Mucosa of rectum (tissue), 2 donors: ENCODE results near the gene LTO1.
A peak's percentile ranks its signal among the peaks of the same experiment; 100 is the strongest.

ENCODE experiments used
- H3K27ac ChIP-seq, 2 donors: one replicate each; pipeline ENCODE4 v1.7.0; 2013; ENCODE audit warnings: inconsistent platforms in 2 of 2, low read depth in 2 of 2, low read length in 2 of 2
- H3K27me3 ChIP-seq, 2 donors: one replicate each; pipeline ENCODE4 v1.7.0; 2013; ENCODE audit warnings: low read length in 2 of 2; ENCODE audit not compliant: control insufficient read depth in 2 of 2, insufficient read depth in 2 of 2
- H3K36me3 ChIP-seq, 2 donors: one replicate each; pipeline ENCODE4 v1.7.0; 2013; ENCODE audit warnings: low read length in 2 of 2; ENCODE audit not compliant: control insufficient read depth in 2 of 2, insufficient read depth in 2 of 2
- H3K4me1 ChIP-seq, 2 donors: one replicate each; pipeline ENCODE4 v1.7.0; 2013; ENCODE audit warnings: low read length in 2 of 2, mild to moderate bottlenecking in 1 of 2; ENCODE audit not compliant: control insufficient read depth in 2 of 2, insufficient read depth in 2 of 2
- H3K4me3 ChIP-seq, 2 donors: one replicate each; pipeline ENCODE4 v1.7.0; 2013; ENCODE audit warnings: low read length in 2 of 2
- H3K9ac ChIP-seq, 2 donors: one replicate each; pipeline ENCODE4 v1.7.0; 2013; ENCODE audit warnings: low read length in 2 of 2, low read depth in 1 of 2, mild to moderate bottlenecking in 1 of 2
- H3K9me3 ChIP-seq, 2 donors: one replicate each; pipeline ENCODE4 v1.7.0; 2013; ENCODE audit warnings: low read length in 2 of 2; ENCODE audit not compliant: control insufficient read depth in 2 of 2
- donor health status: healthy.
- donor health status: Normal muscosa, but diverticular disease.

The LTO1 gene

DNA sequence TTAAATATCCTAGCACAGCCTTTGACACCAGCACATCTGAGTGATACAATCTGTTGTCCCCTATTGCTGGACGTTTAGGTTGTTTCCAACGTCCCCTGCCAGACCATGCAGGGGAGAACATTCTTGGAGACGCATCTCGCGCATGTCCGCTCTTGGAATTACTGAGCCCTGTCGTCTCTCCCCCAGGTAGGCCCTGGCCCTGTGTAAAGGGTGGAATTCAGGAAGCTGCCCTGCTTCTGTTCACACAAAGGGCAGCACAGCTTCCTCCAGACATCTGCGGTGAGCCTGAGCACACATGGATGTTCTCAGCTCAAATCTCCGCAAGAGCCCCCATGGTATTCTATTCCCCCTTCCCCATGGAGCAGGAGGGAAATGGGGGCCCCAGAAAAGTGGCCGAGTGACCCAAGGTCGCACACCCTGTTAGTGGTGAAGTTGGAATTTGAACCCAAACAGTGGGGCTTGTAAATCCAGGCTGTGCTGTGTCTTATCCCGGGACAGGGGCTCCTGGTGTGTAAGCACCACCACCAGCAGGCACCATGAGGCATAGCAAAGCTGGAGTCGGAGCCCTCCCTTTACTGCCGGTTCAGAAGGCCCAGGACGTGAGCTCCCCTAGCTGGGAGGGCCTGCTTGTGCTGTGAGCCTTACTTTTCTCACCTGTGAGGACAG, 33.7 kb upstream of the LTO1 start:
- H3K27me3 ChIP-seq: peaks cover 5 to 16% of the 10 kb centered on the region in 2 donors
- H3K9ac ChIP-seq: no peak overlapping the region
- no peak overlapping the region for H3K4me3 ChIP-seq
- H3K9me3 ChIP-seq: no peaks in the 10 kb centered on the region
- no peaks in the 10 kb centered on the region for H3K36me3 ChIP-seq
- no peak overlapping the region for H3K27ac ChIP-seq
- H3K4me1 ChIP-seq: peaks cover 19 to 26% of the 10 kb centered on the region in 2 donors

DNA sequence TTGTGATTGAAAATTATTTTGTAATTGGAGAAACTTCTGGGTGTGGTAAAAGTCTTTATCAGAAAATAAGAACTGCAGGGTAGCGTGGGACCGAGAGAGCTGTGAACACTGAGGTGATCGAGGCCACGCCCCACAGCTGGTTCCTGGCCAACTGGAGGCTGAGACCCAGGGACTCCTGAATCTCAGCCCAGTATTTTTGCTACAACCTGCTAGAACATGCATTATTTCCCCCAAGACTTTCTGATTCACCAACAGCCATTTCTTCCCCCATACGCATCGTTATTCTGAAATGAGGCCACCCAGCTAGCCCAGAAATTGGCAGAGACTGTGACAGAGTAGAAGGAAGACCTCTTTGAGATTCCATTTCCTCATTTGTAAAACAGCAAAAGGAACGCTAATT, 32.0 kb upstream of the LTO1 start:
- Histone ChIP-seq H3K36me3 (no peaks in the 10 kb centered on the region), H3K9me3 (no peaks in the 10 kb centered on the region), H3K4me1 (peaks cover 19 to 24% of the 10 kb centered on the region in 2 donors), H3K27ac (no peak overlapping the region), H3K4me3 (peak overlapping the region in 1 of 2 donors; percentile 48), H3K27me3 (peaks cover 16 to 20% of the 10 kb centered on the region in 2 donors), H3K9ac (no peak overlapping the region)

DNA sequence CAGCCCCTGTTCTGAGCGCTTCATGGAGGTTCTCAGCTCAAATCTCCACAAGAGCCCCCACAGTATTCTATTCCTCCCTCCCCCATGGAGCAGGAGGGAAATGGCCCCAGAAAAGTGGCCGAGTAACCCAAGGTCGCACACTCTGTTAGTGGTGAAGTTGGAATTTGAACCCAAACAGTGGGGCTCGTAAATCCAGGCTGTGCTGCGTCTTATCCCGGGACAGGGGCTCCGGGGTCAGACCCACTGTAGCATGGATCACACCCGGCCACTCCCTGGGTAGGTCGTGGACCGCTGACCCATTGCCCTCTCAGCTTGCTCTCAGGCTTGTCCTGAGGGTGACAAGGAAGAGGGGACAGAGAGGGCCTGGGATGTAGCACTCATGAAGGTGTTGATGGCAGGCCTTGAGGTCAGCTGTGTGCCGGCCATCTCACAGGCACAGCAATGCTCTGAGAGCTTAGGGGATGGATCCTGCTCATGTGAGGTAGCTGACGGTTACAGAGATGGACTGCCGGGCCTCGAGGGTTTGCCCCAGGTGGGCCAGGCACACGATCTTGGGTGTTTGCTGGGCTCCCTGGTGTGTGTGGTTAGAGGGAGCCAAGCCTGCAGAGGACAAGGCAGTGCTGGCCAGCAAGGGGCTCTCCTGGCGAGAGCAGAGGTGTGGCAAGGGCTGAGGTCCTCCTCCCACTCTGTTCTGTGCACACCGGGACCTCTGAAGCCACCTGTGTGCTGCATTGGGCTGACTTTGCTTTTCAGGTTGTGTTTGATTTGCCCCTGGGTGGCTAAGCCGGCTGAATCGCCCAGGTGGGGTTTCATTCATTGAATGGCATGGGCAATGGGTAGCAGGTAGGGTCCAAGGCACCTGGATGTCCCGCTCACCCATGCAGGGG, 31.0 kb upstream of the LTO1 start:
- Histone ChIP-seq H3K9ac (no peak overlapping the region), H3K36me3 (no peaks in the 10 kb centered on the region), H3K4me3 (peak overlapping the region; percentile 26 to 51), H3K4me1 (peaks cover 19 to 24% of the 10 kb centered on the region in 2 donors), H3K27me3 (peaks cover 22 to 24% of the 10 kb centered on the region in 2 donors), H3K9me3 (no peaks in the 10 kb centered on the region), H3K27ac (no peak overlapping the region)

DNA sequence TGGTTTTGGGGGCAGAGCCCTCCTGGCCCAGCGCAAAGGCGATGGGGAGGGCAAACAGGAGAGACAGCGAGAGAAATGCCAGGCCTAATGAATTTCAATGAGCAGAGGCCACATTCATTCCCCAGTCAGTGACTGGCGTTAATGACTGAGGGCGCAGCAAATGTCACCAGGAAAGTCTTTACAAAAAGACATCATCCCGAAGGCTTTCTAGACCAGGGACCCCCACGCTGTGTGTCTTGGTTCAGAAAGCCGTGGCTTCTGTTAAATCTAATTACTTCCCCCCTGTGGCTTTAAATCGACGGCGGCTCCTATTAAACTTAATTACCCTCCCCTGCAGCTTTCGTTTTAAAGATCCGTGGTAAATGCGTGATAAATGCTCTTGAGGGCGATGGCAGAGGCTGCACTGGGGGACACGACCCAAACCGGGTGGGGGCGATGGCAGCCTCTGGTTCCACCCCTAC, 30.2 kb upstream of the LTO1 start:
- Histone ChIP-seq H3K9me3 (peaks cover 0 to 2% of the 10 kb centered on the region in 2 donors), H3K36me3 (no peaks in the 10 kb centered on the region), H3K27me3 (peaks cover 22 to 28% of the 10 kb centered on the region in 2 donors), H3K27ac (no peak overlapping the region), H3K9ac (no peak overlapping the region), H3K4me3 (peak overlapping the region; percentile 26 to 51), H3K4me1 (peaks cover 19 to 24% of the 10 kb centered on the region in 2 donors)

DNA sequence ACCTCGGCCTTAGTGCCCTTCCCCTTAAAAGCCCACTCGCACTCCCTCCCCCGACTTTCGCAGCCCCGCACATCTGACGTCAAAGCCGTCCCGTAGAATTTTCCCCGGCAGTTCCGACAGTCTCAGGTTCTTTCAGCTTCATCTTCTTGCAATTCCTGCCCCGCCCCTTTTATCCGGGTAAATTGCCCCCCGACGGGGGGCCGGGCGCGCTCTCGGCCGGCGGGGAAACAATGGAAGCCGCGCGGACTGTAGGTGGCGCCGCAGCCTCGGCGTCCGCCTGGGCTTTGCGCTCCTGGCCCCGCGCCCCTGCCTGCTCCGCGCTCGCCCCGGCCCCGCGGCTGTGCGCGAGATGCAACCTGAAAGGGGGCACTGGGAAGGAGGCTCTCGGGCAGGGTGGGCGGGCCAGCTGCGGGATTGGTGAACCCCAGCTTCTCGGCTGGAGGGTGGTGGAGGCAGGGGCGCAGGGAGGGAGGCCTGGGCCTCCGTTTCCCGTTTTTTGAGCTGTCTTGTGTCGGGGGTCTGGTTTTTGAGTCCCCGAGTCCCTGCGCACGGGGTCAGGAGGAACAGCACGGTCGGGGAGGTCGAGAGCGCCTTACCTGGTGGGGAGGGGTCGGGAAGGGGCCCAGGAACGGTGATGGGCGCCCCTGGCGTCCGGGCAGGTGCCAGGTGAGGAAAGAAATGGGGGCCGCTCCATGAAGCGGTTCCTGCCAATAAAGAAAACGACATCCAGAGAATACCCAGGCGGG, 29.5 kb upstream of the LTO1 start:
- Histone ChIP-seq H3K9me3 (peaks cover 0 to 2% of the 10 kb centered on the region in 2 donors), H3K4me1 (peaks cover 19 to 24% of the 10 kb centered on the region in 2 donors), H3K27ac (no peak overlapping the region), H3K27me3 (peaks cover 24 to 28% of the 10 kb centered on the region in 2 donors), H3K9ac (no peak overlapping the region), H3K36me3 (no peaks in the 10 kb centered on the region), H3K4me3 (no peak overlapping the region)

DNA sequence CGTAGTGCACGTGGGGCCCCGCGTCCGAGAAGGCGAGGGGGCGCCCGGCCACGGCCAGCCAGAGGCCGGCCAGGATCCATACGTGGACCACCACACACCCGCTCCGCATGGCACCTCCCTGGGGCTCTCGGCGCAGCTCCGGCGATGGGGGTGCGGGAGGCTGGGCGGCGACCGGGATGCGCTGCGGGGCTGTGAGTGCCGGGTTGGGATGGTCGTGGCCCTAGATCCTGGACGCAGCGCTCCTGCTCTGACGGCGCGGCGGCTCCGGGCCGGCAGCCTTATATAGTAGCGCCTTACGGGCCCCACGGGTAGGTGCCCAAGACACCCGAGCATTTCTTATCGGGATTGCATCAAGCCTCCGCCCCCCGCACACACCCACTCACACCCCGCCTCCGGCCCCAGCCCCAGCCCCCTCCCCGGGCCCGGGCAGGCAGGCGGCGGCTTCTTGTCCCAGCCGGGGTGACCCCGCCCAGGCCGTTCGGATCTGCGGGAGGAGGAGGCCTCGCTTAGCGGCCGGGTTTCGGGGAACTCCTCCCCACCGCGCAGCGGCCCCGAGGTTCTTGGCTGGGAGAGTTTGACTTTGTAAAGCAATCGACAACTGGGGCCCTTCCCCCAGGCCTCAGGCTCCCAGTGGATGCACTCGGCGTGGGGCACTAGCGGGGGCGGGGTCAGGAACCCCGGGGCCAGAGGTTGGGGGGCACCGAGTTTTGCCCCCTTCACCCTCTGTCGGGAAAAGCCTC, 28.8 kb upstream of the LTO1 start, which contains the start of gene FGF19:
TSS of gene FGF19 (minus strand) at position 255 of the 740 bp plus-strand sequence. CDS start at position 109, 146 bp downstream.
- Histone ChIP-seq H3K27me3 (peaks cover 28 to 31% of the 10 kb centered on the region in 2 donors), H3K36me3 (no peaks in the 10 kb centered on the region), H3K9ac (no peak within 1 kb of the TSS), H3K4me1 (peaks cover 19 to 24% of the 10 kb centered on the region in 2 donors), H3K27ac (no peak within 1 kb of the TSS), H3K4me3 (no peak within 1 kb of the TSS), H3K9me3 (peaks cover 0 to 2% of the 10 kb centered on the region in 2 donors)

DNA sequence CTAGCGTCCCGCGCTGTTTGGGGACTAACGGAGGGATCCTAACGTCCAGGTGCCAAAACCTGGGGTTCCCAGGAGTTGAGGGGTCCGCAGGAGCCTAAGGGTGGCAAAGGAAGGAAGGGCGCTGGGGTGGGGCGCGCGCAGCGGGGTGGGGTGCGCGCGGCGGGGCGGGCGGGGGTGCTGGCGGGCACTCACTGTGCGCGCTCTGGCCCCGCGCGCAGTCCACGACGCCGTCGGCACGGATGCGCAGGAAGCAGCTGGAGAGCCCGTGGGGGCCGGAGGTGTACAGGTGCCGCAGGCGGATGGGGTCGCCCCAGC, 28.3 kb upstream of the LTO1 start:
- Histone ChIP-seq H3K9ac (no peak overlapping the region), H3K4me3 (no peak overlapping the region), H3K36me3 (no peaks in the 10 kb centered on the region), H3K9me3 (peaks cover 0 to 2% of the 10 kb centered on the region in 2 donors), H3K27ac (no peak overlapping the region), H3K4me1 (peaks cover 19 to 21% of the 10 kb centered on the region in 2 donors), H3K27me3 (peaks cover 28 to 33% of the 10 kb centered on the region in 2 donors)

DNA sequence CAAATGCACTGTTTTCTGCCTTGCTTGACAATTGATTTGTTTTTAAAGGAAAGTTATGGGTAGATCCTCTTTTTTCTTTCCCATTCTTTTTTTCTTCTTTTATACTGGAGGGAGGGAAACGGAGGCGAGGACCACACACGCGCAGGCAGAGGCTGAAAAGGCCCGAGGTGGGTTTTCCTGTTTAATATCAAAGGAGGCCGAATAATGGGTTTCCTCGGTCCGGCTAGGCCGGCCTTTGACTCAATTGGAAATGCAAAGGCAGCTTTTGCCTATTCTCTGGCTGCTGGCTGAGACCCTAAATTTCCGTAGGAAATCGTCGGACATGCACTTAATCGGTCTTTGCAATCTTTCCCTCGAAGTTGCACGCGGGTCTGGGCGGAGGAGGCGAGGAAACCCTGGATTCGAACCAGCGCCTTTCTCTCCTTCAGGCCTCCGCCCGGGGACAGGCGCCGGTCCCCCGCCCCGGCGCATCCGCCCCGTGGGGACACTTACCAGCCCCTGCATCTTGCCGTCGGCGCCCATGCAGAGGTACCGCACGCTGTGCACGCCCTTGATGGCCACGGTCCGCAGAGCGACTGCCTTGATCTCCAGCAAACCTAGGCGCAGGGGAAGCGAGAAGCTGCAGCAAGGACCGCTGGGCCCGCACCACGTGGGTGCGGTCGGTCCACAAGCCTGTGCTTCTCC, 27.8 kb upstream of the LTO1 start:
- H3K27me3 ChIP-seq: peaks cover 28 to 33% of the 10 kb centered on the region in 2 donors
- H3K4me1 ChIP-seq: peaks cover 19 to 21% of the 10 kb centered on the region in 2 donors
- no peak overlapping the region for H3K4me3 ChIP-seq

DNA sequence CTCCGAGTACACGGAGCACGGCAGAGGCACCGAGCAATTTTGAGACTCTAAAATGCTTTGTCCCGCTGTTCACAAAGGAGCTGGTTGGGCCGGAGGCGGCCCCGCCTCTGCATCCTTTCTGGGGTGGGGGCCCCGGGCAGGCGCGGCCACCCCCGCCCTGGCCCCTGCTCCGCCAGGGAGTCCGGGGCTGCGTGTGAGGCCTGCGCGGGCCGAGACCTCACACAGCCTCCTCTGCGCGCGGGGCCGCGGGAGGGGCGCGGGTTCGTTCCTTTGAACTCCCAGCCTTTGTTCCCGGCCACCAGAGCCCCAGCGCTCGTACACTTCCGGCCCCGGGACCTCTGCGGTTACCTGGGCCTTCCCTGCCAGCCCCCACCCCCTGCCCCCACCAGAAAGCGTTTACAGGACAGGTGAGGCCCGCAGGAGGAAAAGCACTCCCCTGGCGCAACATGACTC, 27.1 kb upstream of the LTO1 start:
- Histone ChIP-seq H3K9ac (no peak overlapping the region), H3K4me1 (peaks cover 19 to 21% of the 10 kb centered on the region in 2 donors), H3K4me3 (no peak overlapping the region), H3K27ac (no peak overlapping the region), H3K36me3 (no peaks in the 10 kb centered on the region), H3K27me3 (peaks cover 31 to 35% of the 10 kb centered on the region in 2 donors), H3K9me3 (peaks cover 0 to 2% of the 10 kb centered on the region in 2 donors)

More for the DNA sequence above, 27.8 kb upstream of the LTO1 start:
- no peak overlapping the region for H3K9ac ChIP-seq
- H3K9me3 ChIP-seq: peaks cover 0 to 2% of the 10 kb centered on the region in 2 donors
- H3K27ac ChIP-seq: no peak overlapping the region
- no peaks in the 10 kb centered on the region for H3K36me3 ChIP-seq
